ENCODE data around the gene SAMD3.

The SAMD3 gene

GRCh38 chr6:130098317-130098716 lies 124.4 kb downstream of the SAMD3 start:
- FAIRE-seq = no peak
- DNase-seq (ENCODE audit: insufficient read length, low spot score) = no peak

Measured in GM19239 (cell line).